ENCODE data around the gene TMEM187. TPM values are rescaled to one million over a fixed set of nuclear protein-coding genes. Genes with fewer than 3 reads are reported as not detected.

The TMEM187 gene
- total RNA-seq, 1 donor = 5.2 TPM

GRCh38 chrX:153967536-153968224 is 4.9 kb upstream of the TMEM187 start:
- DNase-seq (ENCODE audit: low read depth) = no peak
- TF ChIP-seq CTCF (IDR thresholded peaks at IDR 0.05; ENCODE audit: insufficient read depth, low read depth, low read length) = no peak
- no peak overlapping the region for H3K4me3 ChIP-seq (ENCODE audit: low read depth, low read length)

- DNase-seq (ENCODE audit: low read depth) = no peak
- no peak for TF ChIP-seq CTCF (IDR thresholded peaks at IDR 0.05; ENCODE audit: insufficient read depth, low read depth, low read length)
- peak overlapping the region; percentile 88 for H3K4me3 ChIP-seq (ENCODE audit: low read depth, low read length)
These were observed 4.3 kb upstream of the TMEM187 start for GRCh38 chrX:153968255-153968654.

- TF ChIP-seq CTCF (IDR thresholded peaks at IDR 0.05; ENCODE audit: insufficient read depth, low read depth, low read length) = no peak
- DNase-seq (ENCODE audit: low read depth) = no peak
These were observed 3.8 kb upstream of the TMEM187 start for GRCh38 chrX:153968754-153969124.

GRCh38 chrX:153969125-153969903 is 3.2 kb upstream of the TMEM187 start:
- DNase-seq (ENCODE audit: low read depth) = no peak
- H3K4me3 ChIP-seq (ENCODE audit: low read depth, low read length) = peak overlapping the region; percentile 88
- TF ChIP-seq CTCF (IDR thresholded peaks at IDR 0.05; ENCODE audit: insufficient read depth, low read depth, low read length) = no peak

More at GRCh38 chrX:153968754-153969124, 3.8 kb upstream of the TMEM187 start:
- peak overlapping the region; percentile 88 for H3K4me3 ChIP-seq (ENCODE audit: low read depth, low read length)

- TF ChIP-seq CTCF (IDR thresholded peaks at IDR 0.05; ENCODE audit: insufficient read depth, low read depth, low read length) = no peak
- DNase-seq (ENCODE audit: low read depth) = peak; percentile 38
These were observed 2.6 kb upstream of the TMEM187 start for GRCh38 chrX:153969904-153970356.

GRCh38 chrX:153970357-153971123 is 2.0 kb upstream of the TMEM187 start:
- TF ChIP-seq CTCF (IDR thresholded peaks at IDR 0.05; ENCODE audit: insufficient read depth, low read depth, low read length) = no peak
- DNase-seq (ENCODE audit: low read depth) = peak; percentile 77
- peak overlapping the region; percentile 88 for H3K4me3 ChIP-seq (ENCODE audit: low read depth, low read length)

More at GRCh38 chrX:153969904-153970356, 2.6 kb upstream of the TMEM187 start:
- peak overlapping the region; percentile 88 for H3K4me3 ChIP-seq (ENCODE audit: low read depth, low read length)
